Measurements from ENCODE around the gene ZSWIM9.
"Not testable (repeated sequence)": the region's sequence is repeated elsewhere in the genome, so short reads cannot be mapped to it uniquely, and the experiment has no call there.

ZSWIM9 gene

GRCh38 chr19:48213959-48214358, 43.5 kb downstream of the ZSWIM9 start:
- H3K9me3 ChIP-seq, result no peaks in the 10 kb centered on the region
- no peaks in the 10 kb centered on the region for H3K27me3 ChIP-seq (ENCODE audit: low read depth)
- in situ Hi-C loops (cut with MboI; ENCODE audit: low sequenced_read_pairs), result no loop called here
- H3K36me3 ChIP-seq (replicated peaks), result peaks cover 3% of the 10 kb centered on the region; the same call in 1 of the 2 replicates
- no peak for DNase-seq (ENCODE audit: low spot score in 2 of 2)
- H3K4me3 ChIP-seq, result no peak overlapping the region
- H3K4me1 ChIP-seq, result no peaks in the 10 kb centered on the region

GRCh38 chr19:48216933-48217332, 46.5 kb downstream of the ZSWIM9 start:
- in situ Hi-C loops (cut with MboI; ENCODE audit: low sequenced_read_pairs), result no loop called here
- peaks cover 3% of the 10 kb centered on the region; the same call in 1 of the 2 replicates for H3K36me3 ChIP-seq (replicated peaks)
- no peak for DNase-seq (ENCODE audit: low spot score in 2 of 2)

GRCh38 chr19:48218997-48219396, 48.5 kb downstream of the ZSWIM9 start:
- DNase-seq (ENCODE audit: low spot score in 2 of 2), result no peak
- in situ Hi-C loops (cut with MboI; ENCODE audit: low sequenced_read_pairs), result no loop called here
- H3K36me3 ChIP-seq (replicated peaks), result peaks cover 3% of the 10 kb centered on the region; the same call in 1 of the 2 replicates
- no peaks in the 10 kb centered on the region for H3K27me3 ChIP-seq (ENCODE audit: low read depth)
- no peaks in the 10 kb centered on the region for H3K4me1 ChIP-seq
- H3K9me3 ChIP-seq, result no peaks in the 10 kb centered on the region
- H3K4me3 ChIP-seq, result no peak overlapping the region

More at GRCh38 chr19:48216933-48217332, 46.5 kb downstream of the ZSWIM9 start:
- Histone ChIP-seq H3K4me1 (no peaks in the 10 kb centered on the region), H3K4me3 (no peak overlapping the region), H3K9me3 (no peaks in the 10 kb centered on the region), H3K27me3 (ENCODE audit: low read depth) (no peaks in the 10 kb centered on the region)

GRCh38 chr19:48220784-48221183, 50.3 kb downstream of the ZSWIM9 start:
- H3K4me3 ChIP-seq; H3K27me3 ChIP-seq (ENCODE audit: low read depth); H3K4me1 ChIP-seq; in situ Hi-C loops (cut with MboI; ENCODE audit: low sequenced_read_pairs); H3K9me3 ChIP-seq; H3K36me3 ChIP-seq (replicated peaks); DNase-seq (ENCODE audit: low spot score in 2 of 2): not testable (repeated sequence)

GRCh38 chr19:48221628-48222027, 51.1 kb downstream of the ZSWIM9 start:
- no peak overlapping the region for H3K4me3 ChIP-seq
- in situ Hi-C loops (cut with MboI; ENCODE audit: low sequenced_read_pairs), result no loop called here
- DNase-seq (ENCODE audit: low spot score in 2 of 2), result no peak
- H3K4me1 ChIP-seq, result no peaks in the 10 kb centered on the region
- H3K9me3 ChIP-seq, result no peaks in the 10 kb centered on the region
- peaks cover 3% of the 10 kb centered on the region; the same call in 1 of the 2 replicates for H3K36me3 ChIP-seq (replicated peaks)
- no peaks in the 10 kb centered on the region for H3K27me3 ChIP-seq (ENCODE audit: low read depth)

GRCh38 chr19:48230555-48231129, 60.2 kb downstream of the ZSWIM9 start:
- DNase-seq (ENCODE audit: low spot score in 2 of 2), result no peak
- Histone ChIP-seq H3K36me3 (replicated peaks) (peaks cover 4% of the 10 kb centered on the region), H3K27me3 (ENCODE audit: low read depth) (no peaks in the 10 kb centered on the region), H3K4me1 (no peaks in the 10 kb centered on the region), H3K4me3 (no peak overlapping the region), H3K9me3 (no peaks in the 10 kb centered on the region)
- in situ Hi-C loops (cut with MboI; ENCODE audit: low sequenced_read_pairs), result no loop called here

GRCh38 chr19:48237057-48237456, 66.6 kb downstream of the ZSWIM9 start:
- H3K36me3 ChIP-seq (replicated peaks), result no peaks in the 10 kb centered on the region; the same call in 1 of the 2 replicates
- no peak for DNase-seq (ENCODE audit: low spot score in 2 of 2)
- in situ Hi-C loops (cut with MboI; ENCODE audit: low sequenced_read_pairs), result no loop called here
- no peaks in the 10 kb centered on the region for H3K9me3 ChIP-seq
- H3K27me3 ChIP-seq (ENCODE audit: low read depth), result no peaks in the 10 kb centered on the region
- H3K4me1 ChIP-seq, result no peaks in the 10 kb centered on the region
- H3K4me3 ChIP-seq, result no peak overlapping the region

- no peaks in the 10 kb centered on the region; the same call in 1 of the 2 replicates for H3K36me3 ChIP-seq (replicated peaks)
- H3K4me3 ChIP-seq, result no peak overlapping the region
- no peaks in the 10 kb centered on the region for H3K27me3 ChIP-seq (ENCODE audit: low read depth)
- in situ Hi-C loops (cut with MboI; ENCODE audit: low sequenced_read_pairs), result no loop called here
- H3K9me3 ChIP-seq, result no peaks in the 10 kb centered on the region
- no peak for DNase-seq (ENCODE audit: low spot score in 2 of 2)
- H3K4me1 ChIP-seq, result no peaks in the 10 kb centered on the region
Measured at GRCh38 chr19:48239120-48239519, 68.6 kb downstream of the ZSWIM9 start.

- Histone ChIP-seq H3K36me3 (replicated peaks) (no peaks in the 10 kb centered on the region), H3K4me1 (no peaks in the 10 kb centered on the region), H3K4me3 (no peak overlapping the region), H3K9me3 (no peaks in the 10 kb centered on the region), H3K27me3 (ENCODE audit: low read depth) (no peaks in the 10 kb centered on the region)
- DNase-seq (ENCODE audit: low spot score in 2 of 2), result no peak
- in situ Hi-C loops (cut with MboI; ENCODE audit: low sequenced_read_pairs), result no loop called here
Measured at GRCh38 chr19:48239582-48240141, 69.2 kb downstream of the ZSWIM9 start.

GRCh38 chr19:48241771-48242170, 71.3 kb downstream of the ZSWIM9 start:
- H3K9me3 ChIP-seq; in situ Hi-C loops (cut with MboI; ENCODE audit: low sequenced_read_pairs); H3K36me3 ChIP-seq (replicated peaks): not testable (repeated sequence)

GRCh38 chr19:48244281-48244680, 73.8 kb downstream of the ZSWIM9 start:
- no peak for DNase-seq (ENCODE audit: low spot score in 2 of 2)
- Histone ChIP-seq H3K4me1 (no peaks in the 10 kb centered on the region), H3K36me3 (replicated peaks) (no peaks in the 10 kb centered on the region)

More at GRCh38 chr19:48241771-48242170, 71.3 kb downstream of the ZSWIM9 start:
- DNase-seq (ENCODE audit: low spot score in 2 of 2); H3K27me3 ChIP-seq (ENCODE audit: low read depth); H3K4me3 ChIP-seq; H3K4me1 ChIP-seq: not testable (repeated sequence)

GRCh38 chr19:48246101-48246500, 75.6 kb downstream of the ZSWIM9 start:
- no peaks in the 10 kb centered on the region for H3K4me1 ChIP-seq
- H3K27me3 ChIP-seq (ENCODE audit: low read depth), result no peaks in the 10 kb centered on the region
- in situ Hi-C loops (cut with MboI; ENCODE audit: low sequenced_read_pairs), result no loop called here
- DNase-seq (ENCODE audit: low spot score in 2 of 2), result no peak
- H3K9me3 ChIP-seq, result no peaks in the 10 kb centered on the region
- no peaks in the 10 kb centered on the region for H3K36me3 ChIP-seq (replicated peaks)
- H3K4me3 ChIP-seq, result no peak overlapping the region

More at GRCh38 chr19:48244281-48244680, 73.8 kb downstream of the ZSWIM9 start:
- in situ Hi-C loops (cut with MboI; ENCODE audit: low sequenced_read_pairs), result no loop called here
- no peaks in the 10 kb centered on the region for H3K27me3 ChIP-seq (ENCODE audit: low read depth)
- no peaks in the 10 kb centered on the region for H3K9me3 ChIP-seq
- no peak overlapping the region for H3K4me3 ChIP-seq

- Histone ChIP-seq H3K27me3 (ENCODE audit: low read depth) (no peaks in the 10 kb centered on the region), H3K9me3 (no peaks in the 10 kb centered on the region), H3K36me3 (replicated peaks) (no peaks in the 10 kb centered on the region), H3K4me3 (no peak overlapping the region), H3K4me1 (no peaks in the 10 kb centered on the region)
- in situ Hi-C loops (cut with MboI; ENCODE audit: low sequenced_read_pairs), result no loop called here
- no peak for DNase-seq (ENCODE audit: low spot score in 2 of 2)
Measured at GRCh38 chr19:48247212-48247611, 76.7 kb downstream of the ZSWIM9 start.

Measured in HAP-1 (cell line).